Hematopoietic multipotent progenitor cell treated with erythropoietin and hydrocortisone succinate and interleukin-3 and kit ligand, for 15 days (in vitro differentiated cells): ENCODE measurements around the gene PHF13.
"Not testable (repeated sequence)": the region's sequence is repeated elsewhere in the genome, so short reads cannot be mapped to it uniquely, and the experiment has no call there.

Source experiments
- DNase-seq: peaks from one replicate; pipeline ENCODE4 v3.0.0-alpha.2; 2015; ENCODE audit warnings: low spot score

The PHF13 gene

DNA sequence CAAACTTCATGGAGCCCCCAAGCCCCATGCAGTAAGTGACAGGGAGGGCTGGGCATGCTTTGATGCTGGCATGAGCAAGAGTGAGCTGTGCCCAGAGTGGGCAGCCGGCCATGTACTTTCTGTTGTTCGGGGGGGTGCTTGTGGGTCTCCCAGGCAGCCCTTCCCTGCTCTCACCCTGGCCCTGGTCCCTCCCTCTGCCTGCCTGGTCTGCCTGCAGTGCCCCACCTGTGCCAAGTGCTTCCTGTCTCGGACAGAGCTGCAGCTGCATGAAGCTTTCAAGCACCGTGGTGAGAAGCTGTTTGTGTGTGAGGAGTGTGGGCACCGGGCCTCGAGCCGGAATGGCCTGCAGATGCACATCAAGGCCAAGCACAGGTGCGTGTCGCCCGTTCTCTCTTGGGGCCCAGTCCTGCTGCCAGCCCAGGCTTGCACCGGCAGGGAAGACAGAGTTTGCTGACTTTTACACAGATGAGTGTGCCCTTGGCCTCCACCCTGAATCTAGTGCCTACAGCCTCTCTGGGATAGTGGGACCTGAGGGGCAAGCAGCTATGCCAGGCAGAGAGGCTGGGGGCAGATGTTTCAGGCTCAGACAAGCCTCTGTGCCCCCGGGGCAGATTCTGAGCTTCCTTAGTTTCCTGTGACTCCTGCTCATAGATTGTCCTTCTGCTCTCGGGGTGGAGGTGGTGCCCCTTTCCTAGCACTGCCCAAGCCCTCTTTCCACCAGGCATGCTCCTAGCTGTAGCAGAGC, 26.1 kb upstream of the PHF13 start:
- DNase-seq = no peak

GRCh38 chr1:6588128-6588892, 25.2 kb upstream of the PHF13 start:
- DNase-seq = no peak

DNA sequence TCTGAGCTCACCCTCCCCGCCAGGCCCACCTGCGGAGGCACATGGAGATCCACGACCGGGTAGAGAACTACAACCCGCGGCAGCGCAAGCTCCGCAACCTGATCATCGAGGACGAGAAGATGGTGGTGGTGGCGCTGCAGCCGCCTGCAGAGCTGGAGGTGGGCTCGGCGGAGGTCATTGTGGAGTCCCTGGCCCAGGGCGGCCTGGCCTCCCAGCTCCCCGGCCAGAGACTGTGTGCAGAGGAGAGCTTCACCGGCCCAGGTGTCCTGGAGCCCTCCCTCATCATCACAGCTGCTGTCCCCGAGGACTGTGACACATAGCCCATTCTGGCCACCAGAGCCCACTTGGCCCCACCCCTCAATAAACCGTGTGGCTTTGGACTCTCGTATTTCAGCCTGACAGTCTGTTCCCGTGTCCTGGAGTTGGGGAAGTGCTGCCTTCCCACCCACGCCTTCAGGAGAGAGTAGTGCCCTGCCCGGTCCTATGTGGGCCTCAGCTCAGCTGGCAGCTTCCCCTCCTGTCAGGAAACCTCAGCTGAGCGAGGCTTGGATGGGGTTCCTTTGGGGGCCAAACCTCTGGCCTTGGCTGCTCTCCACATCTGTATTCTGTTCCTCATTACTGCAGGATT, 24.5 kb upstream of the PHF13 start:
- DNase-seq = no peak

DNA sequence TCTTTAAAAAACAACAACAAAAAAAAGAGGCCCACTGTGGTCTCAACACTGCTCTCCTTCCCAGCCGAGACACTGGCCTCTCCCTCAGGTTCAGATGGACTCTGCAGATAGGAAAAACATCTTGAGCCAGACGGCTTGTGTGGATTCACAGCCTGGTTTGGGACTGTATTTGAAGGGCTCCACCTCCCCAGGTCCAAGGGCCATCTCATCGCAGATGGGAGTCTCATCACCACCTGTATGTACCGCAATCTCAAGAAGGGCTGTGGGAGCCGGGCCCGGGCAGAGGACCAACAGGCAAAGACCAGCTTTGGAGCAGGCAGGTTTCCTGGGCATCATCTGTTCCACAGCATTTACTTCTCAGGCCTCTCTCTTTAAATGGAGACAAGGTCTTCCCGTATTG, 23.5 kb upstream of the PHF13 start:
- no peak for DNase-seq

- no peak for DNase-seq
Observed at GRCh38 chr1:6591222-6591621, 22.3 kb upstream of the PHF13 start.

GRCh38 chr1:6591644-6592043, 21.9 kb upstream of the PHF13 start:
- no peak for DNase-seq

DNA sequence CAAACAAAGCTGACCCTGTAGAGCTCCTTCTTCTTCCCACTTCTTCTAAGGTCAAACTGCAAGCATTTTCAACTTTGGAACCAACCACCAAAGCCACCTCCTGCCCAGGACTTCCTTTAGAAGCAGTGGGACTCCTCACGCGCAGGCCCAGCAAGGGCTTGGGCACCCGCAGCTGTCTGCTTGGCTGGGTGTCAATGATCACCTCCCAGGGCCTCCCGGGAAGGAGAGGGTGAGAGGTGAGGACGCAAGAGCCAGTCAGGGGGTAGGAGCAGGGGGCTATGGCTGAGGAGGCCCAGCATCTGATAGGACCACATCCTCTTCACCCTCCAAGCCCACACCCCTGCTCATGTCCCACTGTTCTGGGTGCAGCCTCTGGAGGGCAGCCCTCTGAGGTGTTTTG, 21.1 kb upstream of the PHF13 start:
- no peak for DNase-seq

DNA sequence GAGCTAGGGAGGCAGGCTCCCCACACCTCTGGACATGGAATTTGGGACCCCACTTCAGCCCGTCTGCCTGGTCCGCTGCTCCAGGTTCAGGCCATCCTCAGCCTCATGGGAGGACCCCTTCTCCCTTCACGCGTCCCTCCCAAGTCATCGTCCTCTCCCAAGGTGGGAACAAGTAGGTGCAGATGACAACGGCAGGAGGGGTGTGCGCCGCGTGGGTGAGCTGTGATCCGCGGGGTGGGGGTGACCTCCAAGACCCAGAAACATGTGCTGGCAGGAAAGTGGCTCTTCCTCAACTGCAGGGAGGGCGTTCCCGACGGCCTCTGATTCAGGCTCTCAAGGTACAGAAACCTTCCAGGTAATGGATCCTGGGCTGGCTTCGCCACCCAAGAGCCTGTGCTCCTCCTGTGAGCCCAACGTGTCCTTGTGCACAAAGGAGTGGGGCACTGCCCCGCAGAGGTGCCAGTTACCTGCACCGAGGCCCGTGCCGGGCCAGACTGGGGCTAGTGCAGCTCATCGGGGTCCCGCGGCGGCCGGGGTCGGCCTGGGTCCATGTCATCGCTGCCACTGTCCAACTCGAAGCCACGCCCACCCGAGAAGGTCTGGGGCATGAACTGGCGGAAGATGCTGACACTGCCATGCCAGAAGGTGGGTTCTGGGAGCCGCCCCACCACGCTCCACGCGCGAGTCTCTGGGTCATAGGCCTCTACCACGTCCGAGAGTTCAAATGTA, 20.5 kb upstream of the PHF13 start:
- DNase-seq = no peak

GRCh38 chr1:6593810-6594209, 19.7 kb upstream of the PHF13 start:
- DNase-seq = no peak

- DNase-seq = no peak
Observed at GRCh38 chr1:6594977-6595740, 18.4 kb upstream of the PHF13 start.

GRCh38 chr1:6596351-6596750, 17.2 kb upstream of the PHF13 start:
- no peak for DNase-seq

GRCh38 chr1:6596886-6597776, 16.4 kb upstream of the PHF13 start:
- no peak for DNase-seq

DNA sequence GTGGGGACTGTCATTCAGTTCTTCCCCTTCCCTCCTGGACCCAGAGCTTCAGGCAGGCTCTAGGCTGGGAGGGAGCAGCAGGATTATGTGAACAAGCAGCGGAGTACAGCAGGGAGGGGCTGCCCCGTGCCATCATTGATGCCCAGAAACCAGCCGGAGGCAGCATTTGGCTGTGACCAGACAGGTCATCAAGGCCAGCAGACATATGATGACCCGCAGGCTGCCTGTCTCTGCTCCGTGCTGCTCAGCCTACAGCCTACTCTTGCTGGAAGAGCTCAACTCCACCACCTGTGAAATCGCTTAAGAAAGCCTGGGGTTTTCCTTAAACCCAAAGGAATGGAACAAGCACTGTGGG, 15.8 kb upstream of the PHF13 start:
- DNase-seq = no peak

DNA sequence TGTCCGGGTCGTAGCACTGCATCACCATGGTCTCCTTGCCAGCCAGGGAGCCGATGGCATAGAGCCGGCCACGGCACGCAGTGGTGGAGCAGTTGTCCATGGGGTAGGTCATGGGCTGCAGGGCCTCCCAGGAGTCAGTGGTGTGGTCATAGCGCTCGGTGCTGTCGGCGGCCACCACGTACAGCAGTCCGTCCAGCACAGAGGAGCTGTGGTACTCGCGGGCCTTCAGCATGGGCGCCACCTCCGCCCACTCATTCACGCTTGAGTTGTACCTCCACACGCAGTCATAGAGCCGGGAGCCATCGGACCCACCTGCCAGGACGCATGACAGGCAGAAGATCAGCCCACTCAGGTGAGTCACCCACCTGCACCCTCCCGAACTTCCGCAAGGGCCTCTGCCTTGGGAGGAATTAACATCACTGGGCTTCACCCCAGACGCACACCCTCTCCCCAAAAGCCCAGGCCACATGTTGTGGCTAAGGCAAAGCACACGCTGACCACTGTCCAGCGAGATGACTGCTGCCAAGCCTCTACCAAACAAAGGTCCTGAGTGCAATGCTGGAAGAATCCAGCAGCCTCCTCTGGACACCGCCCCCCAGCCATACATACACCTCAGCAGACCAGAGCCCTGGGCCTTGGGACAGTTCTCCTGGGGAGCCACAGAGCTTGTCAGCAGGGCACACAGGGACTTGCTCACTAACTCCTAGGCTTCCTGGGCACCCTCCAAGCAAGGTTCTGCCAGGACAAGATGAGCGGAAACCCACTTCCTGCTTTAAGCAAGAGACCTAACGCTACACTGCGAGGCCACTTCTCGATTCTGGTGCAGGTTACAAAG, 14.2 kb upstream of the PHF13 start:
- DNase-seq = no peak

- DNase-seq = not testable (repeated sequence)
Observed at GRCh38 chr1:6599991-6600390, 13.5 kb upstream of the PHF13 start.

DNA sequence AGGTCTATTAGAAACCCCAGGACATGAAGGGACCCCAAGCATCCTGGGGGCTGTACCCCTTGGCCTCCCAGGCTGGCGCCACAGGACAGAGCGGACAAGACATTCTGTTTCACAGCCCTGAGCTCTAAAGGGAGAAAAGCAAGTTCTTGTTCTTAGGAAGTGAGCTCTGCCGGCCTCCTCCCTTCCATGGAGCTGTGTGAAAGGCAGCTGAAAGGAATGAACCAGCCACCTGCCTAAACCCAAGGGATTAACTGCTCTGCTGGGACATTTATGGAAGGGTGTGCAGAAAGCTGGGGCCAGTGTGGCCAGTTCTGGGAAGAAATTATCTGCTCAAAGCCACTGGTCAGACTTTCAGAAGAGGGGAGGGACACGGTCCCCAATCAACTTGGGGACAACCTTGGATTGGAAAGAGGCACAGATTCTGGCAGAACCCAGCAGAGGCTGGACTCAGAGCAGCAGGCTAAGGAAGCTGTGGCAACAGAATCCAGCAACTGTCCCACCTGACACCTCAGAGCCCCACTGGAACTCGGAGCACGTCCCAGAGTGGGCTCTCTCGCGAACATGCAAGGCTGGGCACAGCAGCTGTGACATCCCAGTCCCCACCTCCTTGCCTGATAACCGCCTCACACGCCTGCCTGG, 13.0 kb upstream of the PHF13 start:
- peak; percentile 39 for DNase-seq

- DNase-seq = peak; percentile 98
Observed at GRCh38 chr1:6601049-6601922, 12.2 kb upstream of the PHF13 start.

DNA sequence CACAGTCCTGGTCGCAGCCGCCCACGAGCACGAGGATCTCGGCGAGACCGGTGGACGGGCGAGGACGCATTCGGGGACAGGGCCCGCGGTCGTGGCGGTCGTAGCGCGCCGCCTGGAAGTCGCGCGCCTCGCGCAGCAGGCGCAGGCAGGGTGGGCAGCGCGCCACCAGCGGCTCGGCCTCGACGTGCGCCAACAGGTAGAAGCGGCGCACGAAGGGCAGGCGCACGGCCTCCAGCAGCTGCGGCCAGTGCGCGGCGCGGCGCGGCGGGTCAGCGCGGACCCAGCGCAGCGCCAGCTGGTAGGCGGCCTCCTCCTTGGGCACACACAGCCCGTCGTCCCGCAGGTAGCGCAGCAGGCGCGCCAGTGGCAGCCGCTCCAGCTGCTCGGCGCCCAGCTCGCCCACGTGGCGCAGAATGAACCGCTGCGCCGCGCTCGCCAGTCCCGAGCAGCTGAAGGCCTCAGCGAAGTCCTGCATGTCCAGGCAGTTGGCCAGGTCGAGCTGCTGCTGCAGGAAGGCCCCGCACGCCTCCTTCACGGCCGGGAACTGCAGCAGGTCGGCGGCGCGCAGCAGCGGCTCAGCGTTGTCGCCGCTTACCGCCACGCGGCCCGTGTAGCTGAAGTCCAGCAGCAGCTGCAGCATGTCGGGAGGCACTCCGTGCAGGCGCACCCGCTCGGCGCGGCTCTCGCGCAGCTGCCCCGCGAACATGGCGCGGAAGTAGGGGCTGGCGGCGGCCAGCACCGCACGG, 11.4 kb upstream of the PHF13 start:
- peak; percentile 54 for DNase-seq
